Gastroesophageal sphincter (tissue), 4 donors: ENCODE results near the gene TAF1B. TPM values are rescaled to one million over a fixed set of nuclear protein-coding genes. Genes with fewer than 3 reads are reported as not detected.

Experiments
- ATAC-seq: fragments of 150-250 bp; one replicate; pipeline ENCODE4 v1.9.1; 2016; ENCODE audit warnings: mild to moderate bottlenecking, moderate library complexity
- H3K27ac ChIP-seq, 4 donors: fragments of 200-600 bp; sonication (generic) in 3 of 4; 1 replicate in 3 of 4; 2 replicates in 1 of 4; pipeline ENCODE4 v1.5.1; 2016 to 2019
- H3K27me3 ChIP-seq: fragments of 200-600 bp; sonication (generic); one replicate; pipeline ENCODE4 v1.5.1; 2019
- H3K36me3 ChIP-seq, 2 donors: fragments of 200-600 bp; sonication (generic); one replicate each; pipeline ENCODE4 v1.5.1; 2019; ENCODE audit warnings: control low read depth in 1 of 2
- H3K4me1 ChIP-seq, 3 donors: fragments of 200-600 bp; sonication (generic); 1 replicate in 2 of 3; 2 replicates in 1 of 3; pipeline ENCODE4 v1.5.1; 2016 to 2019; ENCODE audit warnings: control low read depth in 2 of 3
- H3K4me3 ChIP-seq, 2 donors: fragments of 200-600 bp; sonication (generic); one replicate each; pipeline ENCODE4 v1.5.1; 2019; ENCODE audit warnings: mild to moderate bottlenecking in 1 of 2, moderate library complexity in 1 of 2
- H3K9me3 ChIP-seq, 3 donors: fragments of 200-600 bp; sonication (generic); one replicate each; pipeline ENCODE4 v1.5.1; 2017 to 2019; ENCODE audit warnings: control low read depth in 2 of 3
- EP300 ChIP-seq: sonication (generic); formaldehyde crosslinking; IDR thresholded peaks from one replicate; pipeline ENCODE4 v1.6.1; 2017; ENCODE audit warnings: antibody characterized with exemption, mild to moderate bottlenecking
- POLR2A ChIP-seq, 2 donors: fragments of 450-650 bp; IDR thresholded peaks; one replicate each; pipeline ENCODE4 v1.6.1; 2017; ENCODE audit warnings: antibody characterized with exemption in 2 of 2, mild to moderate bottlenecking in 2 of 2, moderate library complexity in 1 of 2
- POLR2AphosphoS5 ChIP-seq: sonication (generic); formaldehyde crosslinking; IDR thresholded peaks from one replicate; pipeline ENCODE4 v1.6.1; 2017; ENCODE audit warnings: antibody characterized with exemption
- WGBS, 2 donors: methylation state at CpG; one replicate each; pipeline ENCODE4 v1.1.5; 2018; ENCODE audit warnings: low coverage in 1 of 2; 5-methylcytosine and 5-hydroxymethylcytosine counted together
- total RNA-seq, 4 donors: library from RNA; depleted of rRNA; stranded (reverse); fragments of >200 nt; gene quantifications; one replicate each; pipeline ENCODE4 v1.1.0, GENCODE V29; 2016

TAF1B gene
- total RNA-seq, 4 donors from 2014 or later, result 6.2 to 15.6 (median 8.5) TPM

DNA sequence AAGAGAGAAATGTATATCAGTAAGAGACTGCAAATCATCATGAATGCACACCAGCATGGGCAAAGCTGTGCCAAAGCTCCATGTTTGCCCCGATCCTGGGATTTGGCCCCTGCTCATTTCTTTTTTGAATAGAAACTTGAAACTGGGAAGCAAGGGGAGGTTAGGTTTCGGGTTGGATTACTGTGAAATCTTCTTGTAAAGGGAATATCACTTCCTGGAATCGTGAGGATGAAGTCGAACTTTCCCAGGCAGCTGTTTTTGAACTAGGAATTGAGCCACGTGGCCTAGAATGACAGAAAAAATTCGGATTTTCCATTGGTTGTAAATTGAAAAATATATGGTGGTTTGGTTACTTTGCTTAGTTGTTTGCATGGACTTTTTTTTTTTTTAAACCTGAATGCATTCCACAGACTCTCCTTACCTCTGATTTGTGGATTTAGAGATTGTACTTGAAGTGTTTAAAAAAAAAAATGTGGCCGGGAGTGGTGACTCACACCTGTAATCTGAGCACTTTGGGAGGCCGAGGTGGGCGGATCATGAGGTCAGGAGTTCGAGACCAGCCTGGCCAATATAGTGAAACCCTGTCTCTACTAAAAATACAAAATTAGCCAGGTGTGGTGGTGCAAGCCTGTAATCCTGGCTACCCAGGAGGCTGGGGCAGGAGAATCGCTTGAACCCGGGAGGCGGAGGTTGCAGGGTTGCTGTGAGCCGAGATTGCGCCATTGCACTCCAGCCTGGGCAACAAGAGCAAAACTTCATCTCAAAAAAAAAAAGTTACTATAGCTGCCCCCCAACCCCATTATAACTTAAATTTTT, 140.3 kb downstream of the TAF1B start:
- 49 to 72% methylated on average over 10 to 14 of the region's 15 CpGs for WGBS, 2 donors
- Histone ChIP-seq H3K36me3 (no peaks in the 10 kb centered on the region), H3K27ac (peak overlapping the region in 3 of 4 donors; percentile 47 to 79 (median 70)), H3K27me3 (no peaks in the 10 kb centered on the region), H3K9me3 (no peaks in the 10 kb centered on the region), H3K4me1 (peaks cover 0 to 35% (median 10%) of the 10 kb centered on the region in 3 donors), H3K4me3 (no peak overlapping the region)
- no peak for TF ChIP-seq EP300
- no peak for TF ChIP-seq POLR2A (IDR thresholded peaks at IDR 0.05)
- no peak for TF ChIP-seq POLR2AphosphoS5
- ATAC-seq, result no peak

Other genes starting within 250 kb of the TAF1B start
- 100 to 1,000 TPM; 226 to 282 (median 255) TPM for gene YWHAQ, start 212.5 kb upstream of the TAF1B start, total RNA-seq
- 1 to 10 TPM; 1.3 to 6.1 (median 2.3) TPM for gene GRHL1, start 108.2 kb downstream of the TAF1B start, total RNA-seq
- 10 to 100 TPM; 20.1 to 57.2 (median 33.6) TPM for gene KLF11, start 200.1 kb downstream of the TAF1B start, total RNA-seq
- 10 to 100 TPM in 3 of 4 donors, 1 to 10 TPM in 1; 8.6 to 50.7 (median 32.6) TPM for gene CYS1, start 236.9 kb downstream of the TAF1B start, total RNA-seq